ENCODE measurements around the gene THOC6.

THOC6 gene

GRCh38 chr16:3027983-3028715 is 4.3 kb downstream of the THOC6 start:
- peak; percentile 8 for ATAC-seq

GRCh38 chr16:3028716-3029319 is 5.0 kb downstream of the THOC6 start:
- TF ChIP-seq, protein P1, sequence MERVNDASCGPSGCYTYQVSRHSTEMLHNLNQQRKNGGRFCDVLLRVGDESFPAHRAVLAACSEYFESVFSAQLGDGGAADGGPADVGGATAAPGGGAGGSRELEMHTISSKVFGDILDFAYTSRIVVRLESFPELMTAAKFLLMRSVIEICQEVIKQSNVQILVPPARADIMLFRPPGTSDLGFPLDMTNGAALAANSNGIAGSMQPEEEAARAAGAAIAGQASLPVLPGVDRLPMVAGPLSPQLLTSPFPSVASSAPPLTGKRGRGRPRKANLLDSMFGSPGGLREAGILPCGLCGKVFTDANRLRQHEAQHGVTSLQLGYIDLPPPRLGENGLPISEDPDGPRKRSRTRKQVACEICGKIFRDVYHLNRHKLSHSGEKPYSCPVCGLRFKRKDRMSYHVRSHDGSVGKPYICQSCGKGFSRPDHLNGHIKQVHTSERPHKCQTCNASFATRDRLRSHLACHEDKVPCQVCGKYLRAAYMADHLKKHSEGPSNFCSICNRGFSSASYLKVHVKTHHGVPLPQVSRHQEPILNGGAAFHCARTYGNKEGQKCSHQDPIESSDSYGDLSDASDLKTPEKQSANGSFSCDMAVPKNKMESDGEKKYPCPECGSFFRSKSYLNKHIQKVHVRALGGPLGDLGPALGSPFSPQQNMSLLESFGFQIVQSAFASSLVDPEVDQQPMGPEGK (CRISPR knock-in tag; IDR thresholded peaks at IDR 0.05; ENCODE audit: borderline replicate concordance), result no peak
- TF ChIP-seq OSR1 (CRISPR knock-in tag; IDR thresholded peaks at IDR 0.05), result no peak
- TF ChIP-seq ARNTL (CRISPR knock-in tag; IDR thresholded peaks at IDR 0.05; ENCODE audit: borderline replicate concordance, low read depth), result no peak
- TF ChIP-seq CSDC2 (CRISPR knock-in tag; IDR thresholded peaks at IDR 0.05), result no peak
- no peak for TF ChIP-seq ZC3H10 (CRISPR knock-in tag; IDR thresholded peaks at IDR 0.05)
- no peak for ATAC-seq

More at GRCh38 chr16:3027983-3028715, 4.3 kb downstream of the THOC6 start:
- no peak for TF ChIP-seq ESRRG (CRISPR knock-in tag; IDR thresholded peaks at IDR 0.05)
- TF ChIP-seq ISL1 (CRISPR knock-in tag; IDR thresholded peaks at IDR 0.05), result no peak
- TF ChIP-seq, protein P2, sequence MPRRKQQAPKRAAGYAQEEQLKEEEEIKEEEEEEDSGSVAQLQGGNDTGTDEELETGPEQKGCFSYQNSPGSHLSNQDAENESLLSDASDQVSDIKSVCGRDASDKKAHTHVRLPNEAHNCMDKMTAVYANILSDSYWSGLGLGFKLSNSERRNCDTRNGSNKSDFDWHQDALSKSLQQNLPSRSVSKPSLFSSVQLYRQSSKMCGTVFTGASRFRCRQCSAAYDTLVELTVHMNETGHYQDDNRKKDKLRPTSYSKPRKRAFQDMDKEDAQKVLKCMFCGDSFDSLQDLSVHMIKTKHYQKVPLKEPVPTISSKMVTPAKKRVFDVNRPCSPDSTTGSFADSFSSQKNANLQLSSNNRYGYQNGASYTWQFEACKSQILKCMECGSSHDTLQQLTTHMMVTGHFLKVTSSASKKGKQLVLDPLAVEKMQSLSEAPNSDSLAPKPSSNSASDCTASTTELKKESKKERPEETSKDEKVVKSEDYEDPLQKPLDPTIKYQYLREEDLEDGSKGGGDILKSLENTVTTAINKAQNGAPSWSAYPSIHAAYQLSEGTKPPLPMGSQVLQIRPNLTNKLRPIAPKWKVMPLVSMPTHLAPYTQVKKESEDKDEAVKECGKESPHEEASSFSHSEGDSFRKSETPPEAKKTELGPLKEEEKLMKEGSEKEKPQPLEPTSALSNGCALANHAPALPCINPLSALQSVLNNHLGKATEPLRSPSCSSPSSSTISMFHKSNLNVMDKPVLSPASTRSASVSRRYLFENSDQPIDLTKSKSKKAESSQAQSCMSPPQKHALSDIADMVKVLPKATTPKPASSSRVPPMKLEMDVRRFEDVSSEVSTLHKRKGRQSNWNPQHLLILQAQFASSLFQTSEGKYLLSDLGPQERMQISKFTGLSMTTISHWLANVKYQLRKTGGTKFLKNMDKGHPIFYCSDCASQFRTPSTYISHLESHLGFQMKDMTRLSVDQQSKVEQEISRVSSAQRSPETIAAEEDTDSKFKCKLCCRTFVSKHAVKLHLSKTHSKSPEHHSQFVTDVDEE (CRISPR knock-in tag; IDR thresholded peaks at IDR 0.05), result no peak
- no peak for TF ChIP-seq ZNF70 (CRISPR knock-in tag; IDR thresholded peaks at IDR 0.05)
- TF ChIP-seq, protein P1 (CRISPR knock-in tag; IDR thresholded peaks at IDR 0.05; ENCODE audit: borderline replicate concordance), result no peak
- no peak for TF ChIP-seq GLIS3 (CRISPR knock-in tag; IDR thresholded peaks at IDR 0.05)
- no peak for TF ChIP-seq OSR1 (CRISPR knock-in tag; IDR thresholded peaks at IDR 0.05)
- TF ChIP-seq ZNF565 (CRISPR knock-in tag; conservative IDR thresholded peaks at IDR 0.05; ENCODE audit: low read depth), result no peak
- TF ChIP-seq ZC3H10 (CRISPR knock-in tag; IDR thresholded peaks at IDR 0.05), result no peak

GRCh38 chr16:3029491-3030221 is 5.8 kb downstream of the THOC6 start:
- peak; percentile 7 for ATAC-seq
- TF ChIP-seq ZFP30 (CRISPR knock-in tag; IDR thresholded peaks at IDR 0.05) (no peak), PPARA (CRISPR knock-in tag; IDR thresholded peaks at IDR 0.05; ENCODE audit: borderline replicate concordance) (no peak), BACH2 (CRISPR knock-in tag; IDR thresholded peaks at IDR 0.05; ENCODE audit: borderline replicate concordance) (no peak), CSRNP3 (CRISPR knock-in tag; IDR thresholded peaks at IDR 0.05) (no peak), TCF4 (CRISPR knock-in tag; IDR thresholded peaks at IDR 0.05; ENCODE audit: borderline replicate concordance) (no peak), ZNF8 (CRISPR knock-in tag; IDR thresholded peaks at IDR 0.05) (no peak), OSR1 (CRISPR knock-in tag; IDR thresholded peaks at IDR 0.05) (no peak), SNAI2 (CRISPR knock-in tag; IDR thresholded peaks at IDR 0.05) (no peak), ZNF70 (CRISPR knock-in tag; IDR thresholded peaks at IDR 0.05) (no peak)
- TF ChIP-seq, protein P3, sequence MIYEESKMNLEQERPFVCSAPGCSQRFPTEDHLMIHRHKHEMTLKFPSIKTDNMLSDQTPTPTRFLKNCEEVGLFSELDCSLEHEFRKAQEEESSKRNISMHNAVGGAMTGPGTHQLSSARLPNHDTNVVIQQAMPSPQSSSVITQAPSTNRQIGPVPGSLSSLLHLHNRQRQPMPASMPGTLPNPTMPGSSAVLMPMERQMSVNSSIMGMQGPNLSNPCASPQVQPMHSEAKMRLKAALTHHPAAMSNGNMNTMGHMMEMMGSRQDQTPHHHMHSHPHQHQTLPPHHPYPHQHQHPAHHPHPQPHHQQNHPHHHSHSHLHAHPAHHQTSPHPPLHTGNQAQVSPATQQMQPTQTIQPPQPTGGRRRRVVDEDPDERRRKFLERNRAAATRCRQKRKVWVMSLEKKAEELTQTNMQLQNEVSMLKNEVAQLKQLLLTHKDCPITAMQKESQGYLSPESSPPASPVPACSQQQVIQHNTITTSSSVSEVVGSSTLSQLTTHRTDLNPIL (CRISPR knock-in tag; IDR thresholded peaks at IDR 0.05; ENCODE audit: low read depth), result no peak
